Effector CD8-positive, alpha-beta T cell (primary cell): ENCODE measurements around the gene ZMAT5.

ENCODE experiments used
- DNase-seq: peaks from one replicate; lab custom pipeline; 2025; lab: John Stamatoyannopoulos, UW
- total RNA-seq, 4 experiments: gene quantifications; one replicate each; lab custom pipeline; 2026; lab: John Stamatoyannopoulos, UW

Gene ZMAT5
- 16.3 to 27.9 (median 21.1) reads per million in 4 experiments for total RNA-seq

GRCh38 chr22:29766632-29767170, at the start of gene ZMAT5:
ZMAT5 (minus strand) TSS chr22:29767007; CDS start chr22:29748544, 18,463 bp downstream.
- DNase-seq = peak; percentile 86

- DNase-seq = no peak
These were observed 49.7 kb upstream of the ZMAT5 start for GRCh38 chr22:29816539-29816938.

GRCh38 chr22:29816128-29816527, 49.3 kb upstream of the ZMAT5 start:
- no peak for DNase-seq

- DNase-seq = no peak
These were observed 48.8 kb upstream of the ZMAT5 start for GRCh38 chr22:29815580-29815979.

DNA sequence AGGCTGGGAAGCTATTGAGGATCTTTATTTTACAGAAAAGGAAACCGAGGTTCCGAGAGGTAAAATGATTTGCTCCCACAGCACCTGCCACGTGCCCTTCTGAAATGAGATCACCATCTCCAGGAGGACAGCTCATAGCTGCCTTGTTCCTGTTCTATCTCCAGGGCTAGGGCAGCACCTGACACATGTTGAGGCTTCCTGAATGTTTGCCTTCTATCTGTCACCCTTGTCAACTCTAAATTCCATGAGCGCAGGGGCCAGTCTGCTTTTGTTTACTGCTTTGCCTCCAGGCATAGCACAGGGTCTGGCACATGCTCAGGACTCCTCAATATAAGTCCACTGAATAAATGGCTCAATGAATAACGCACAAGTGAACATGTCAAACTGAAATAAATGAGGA, 47.2 kb upstream of the ZMAT5 start:
- no peak for DNase-seq

- DNase-seq = no peak
These were observed 46.8 kb upstream of the ZMAT5 start for GRCh38 chr22:29813563-29813962.

DNA sequence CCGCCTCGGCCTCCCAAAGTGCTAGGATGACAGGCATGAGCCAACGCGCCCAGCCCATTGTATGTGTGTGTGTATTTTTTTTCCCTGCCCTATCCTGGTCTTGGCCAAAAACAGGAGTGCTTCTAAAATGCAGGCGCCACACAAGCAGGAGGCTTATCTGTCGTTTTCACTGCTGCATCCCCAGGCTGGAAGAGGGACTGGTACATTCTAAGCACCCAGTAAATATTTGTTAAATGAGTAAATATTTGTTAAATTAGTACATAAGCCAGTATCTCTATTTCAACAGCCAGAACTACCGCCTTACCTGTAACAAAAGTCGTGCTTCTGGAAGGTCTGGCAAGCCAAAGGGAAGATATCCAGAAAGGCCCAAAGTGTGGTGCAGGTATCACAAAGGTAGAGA, 46.3 kb upstream of the ZMAT5 start:
- DNase-seq = no peak

DNA sequence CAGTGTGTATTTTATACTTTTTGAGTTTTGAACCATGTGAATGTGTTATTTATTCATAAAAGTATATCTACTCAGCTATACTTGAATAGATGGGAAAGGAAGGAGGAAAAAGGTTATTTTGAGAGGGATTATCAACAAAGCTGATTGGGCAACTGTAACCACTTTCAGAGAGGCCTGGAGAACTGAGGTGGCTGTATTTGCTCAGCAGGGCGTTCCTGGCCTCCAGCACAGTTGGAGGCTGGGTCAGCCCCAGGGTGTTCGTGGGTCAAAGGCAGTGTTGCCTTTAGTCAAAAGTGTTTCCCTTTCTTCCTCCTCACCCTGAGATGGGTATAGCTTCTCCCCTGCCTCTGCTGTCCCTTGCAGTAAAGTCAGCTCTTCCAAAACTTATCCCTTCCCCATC, 44.6 kb upstream of the ZMAT5 start:
- DNase-seq = no peak

GRCh38 chr22:29810216-29810615, 43.4 kb upstream of the ZMAT5 start:
- DNase-seq = no peak

DNA sequence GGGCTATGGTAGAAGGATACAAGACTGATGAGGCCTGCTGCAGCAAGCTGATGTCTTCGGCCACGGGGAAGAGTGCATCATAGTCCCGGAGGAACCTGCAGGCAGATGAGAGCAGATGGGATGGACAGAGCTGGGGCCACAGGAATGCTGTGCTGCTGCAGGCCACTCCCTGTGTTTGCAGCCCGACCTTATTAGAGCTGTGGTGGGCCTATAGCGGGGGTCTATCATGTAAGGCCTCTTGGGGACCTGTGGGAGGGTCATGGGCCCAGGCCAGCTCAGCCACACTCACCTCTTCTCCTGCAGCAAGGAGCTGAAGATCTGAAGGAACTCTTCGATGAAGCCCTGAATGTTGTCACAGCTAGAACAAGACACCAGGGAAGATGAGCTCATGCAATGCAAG, 39.4 kb upstream of the ZMAT5 start:
- no peak for DNase-seq

DNA sequence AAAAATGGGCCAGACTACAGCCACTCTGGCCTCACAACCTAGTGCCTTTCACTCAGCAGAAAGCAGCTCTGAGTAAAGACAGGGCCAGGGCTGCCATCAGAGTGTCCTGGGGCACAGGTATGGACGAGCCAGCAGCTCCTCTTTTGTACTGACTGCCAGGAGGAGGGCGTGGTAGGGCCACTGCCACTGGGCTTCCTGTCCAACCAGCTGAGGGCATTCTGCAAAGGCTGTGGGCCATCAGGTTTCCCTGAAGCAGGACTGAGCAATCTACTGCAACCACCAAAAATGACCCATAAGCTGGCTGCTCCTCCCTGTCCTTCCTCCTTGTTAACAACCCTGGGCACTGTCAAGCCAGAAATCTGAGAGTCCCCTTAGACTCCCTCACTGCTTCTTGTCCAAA, 38.2 kb upstream of the ZMAT5 start:
- no peak for DNase-seq

DNA sequence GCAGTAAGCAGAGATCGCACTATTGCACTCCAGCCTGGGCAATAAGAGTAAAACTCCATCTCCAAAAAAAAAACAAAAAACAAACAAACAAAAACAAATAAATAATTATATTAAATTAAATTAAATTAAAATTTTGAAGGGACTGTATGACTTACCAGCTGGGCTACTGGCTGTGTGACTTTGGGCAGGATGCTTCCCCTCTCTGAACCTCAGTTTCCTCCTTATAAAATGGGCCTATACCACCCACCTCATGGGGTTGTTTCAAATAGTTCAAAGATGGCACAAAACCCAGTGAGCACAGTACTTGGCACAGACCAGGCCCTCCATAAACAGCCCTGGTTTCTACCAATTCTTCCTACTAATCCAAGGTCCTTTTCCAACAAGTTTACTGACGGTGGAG, 36.4 kb upstream of the ZMAT5 start:
- DNase-seq = no peak

DNA sequence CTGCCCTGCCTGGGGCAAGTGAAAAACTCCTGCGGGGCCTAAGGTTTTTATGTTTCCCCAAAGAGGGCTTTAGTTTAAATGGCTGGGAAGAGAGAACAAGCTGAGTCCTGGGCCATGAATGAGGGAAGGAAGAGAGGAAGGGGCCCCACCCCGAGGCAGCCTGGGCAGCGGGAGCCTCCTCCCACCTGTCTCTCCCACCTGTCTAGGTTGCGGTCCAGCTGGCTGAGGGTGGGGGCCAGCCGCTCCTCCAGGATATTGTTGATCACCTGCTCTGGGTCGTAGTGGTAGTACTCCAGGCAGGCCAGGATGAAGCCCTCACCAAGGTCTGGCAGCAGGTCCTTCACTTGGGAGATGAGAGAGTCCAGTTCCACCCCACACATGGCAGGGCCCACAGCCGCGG, 35.0 kb upstream of the ZMAT5 start:
- no peak for DNase-seq

- no peak for DNase-seq
These were observed 34.3 kb upstream of the ZMAT5 start for GRCh38 chr22:29801153-29801552.

GRCh38 chr22:29799217-29799680, 32.4 kb upstream of the ZMAT5 start:
- DNase-seq = no peak

- no peak for DNase-seq
These were observed 32.0 kb upstream of the ZMAT5 start for GRCh38 chr22:29798801-29799200.

DNA sequence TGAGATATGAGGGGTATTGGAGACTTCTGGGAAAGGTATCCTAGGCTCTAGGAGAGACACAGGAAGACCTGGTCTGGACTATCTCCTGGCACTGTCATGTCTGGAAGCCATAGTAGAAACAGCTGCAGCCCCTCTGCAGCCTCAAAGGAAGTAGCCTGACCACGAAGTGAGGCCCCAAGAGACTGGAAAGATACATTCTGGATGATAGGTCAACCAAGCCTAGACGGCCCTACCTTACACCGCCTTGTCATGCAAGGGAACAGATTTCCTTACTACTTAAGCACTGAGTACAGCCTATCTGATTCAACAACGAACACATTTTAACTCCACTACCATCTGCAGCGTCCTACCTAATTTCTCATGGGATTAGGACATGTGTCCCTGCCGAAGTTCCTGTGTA, 31.5 kb upstream of the ZMAT5 start:
- DNase-seq = no peak

GRCh38 chr22:29797351-29797750, 30.5 kb upstream of the ZMAT5 start:
- no peak for DNase-seq

DNA sequence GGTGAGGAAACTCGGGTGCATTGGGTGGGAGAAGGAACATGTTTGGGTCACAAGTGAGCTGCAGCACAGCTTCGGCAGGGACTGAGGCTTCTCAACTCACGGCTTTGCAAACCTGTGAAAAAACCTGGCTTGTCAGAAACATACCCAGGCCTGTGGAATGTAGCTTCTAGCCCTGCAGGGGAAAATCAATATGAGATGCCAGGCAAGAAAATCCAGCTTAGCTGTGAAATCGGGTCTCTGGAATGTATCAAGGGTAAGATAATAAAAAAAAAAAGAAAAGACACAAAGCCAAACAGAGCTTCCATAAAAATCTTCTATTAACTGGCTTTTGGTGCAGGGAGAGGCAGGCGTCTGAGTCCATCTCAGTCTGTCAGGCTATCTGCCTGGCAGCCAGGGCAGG, 28.9 kb upstream of the ZMAT5 start:
- no peak for DNase-seq

GRCh38 chr22:29793396-29793795, 26.6 kb upstream of the ZMAT5 start:
- no peak for DNase-seq

GRCh38 chr22:29790061-29790460, 23.3 kb upstream of the ZMAT5 start:
- no peak for DNase-seq

DNA sequence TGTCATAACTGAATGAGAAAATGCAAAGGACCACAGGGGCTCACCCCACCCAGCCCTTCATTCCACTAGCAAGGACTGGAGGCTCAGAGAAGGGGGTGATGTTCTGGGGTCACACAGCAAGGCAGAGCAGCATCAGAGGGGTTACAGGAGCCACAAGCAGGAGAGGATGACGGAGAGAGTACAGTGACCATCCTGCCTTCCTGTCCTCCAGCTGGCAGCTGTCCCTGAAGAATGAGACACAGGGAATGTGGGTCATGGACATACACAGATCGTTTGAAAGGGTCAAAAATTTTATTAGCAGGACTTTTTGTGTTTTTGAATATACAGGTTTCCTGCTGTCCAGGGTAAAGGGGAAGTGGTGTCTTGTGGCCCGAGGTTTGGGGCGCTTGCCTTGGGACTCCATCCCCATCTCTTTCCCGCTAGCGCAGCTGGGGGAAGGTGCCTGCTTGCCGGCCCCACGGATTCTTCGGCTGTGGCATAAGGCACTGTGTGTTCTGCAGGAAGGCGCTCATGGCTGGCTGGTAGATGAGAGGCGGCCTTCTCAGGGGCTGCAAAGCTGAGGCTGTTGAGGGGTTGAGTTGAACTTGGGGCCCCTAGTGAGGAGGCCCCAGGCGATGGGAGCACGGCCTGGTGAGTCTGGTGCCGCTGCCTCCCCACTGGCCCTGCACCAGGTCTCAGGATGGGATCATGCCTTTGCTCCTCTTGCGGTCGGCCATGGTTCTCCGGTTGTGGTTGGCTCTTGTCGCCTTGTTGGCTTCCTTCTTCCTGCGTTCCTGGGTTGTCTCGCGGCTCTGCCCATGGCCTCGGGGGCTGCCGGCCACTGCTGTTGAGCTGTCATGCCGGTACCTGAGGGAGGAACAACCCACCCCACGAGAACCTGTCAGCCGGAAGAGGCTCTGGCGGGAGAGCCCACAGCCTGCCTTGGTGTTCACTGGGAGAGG, 21.8 kb upstream of the ZMAT5 start:
- DNase-seq = no peak

- DNase-seq = no peak
These were observed 20.7 kb upstream of the ZMAT5 start for GRCh38 chr22:29787371-29787980.
